SKM-1 (cell line): ENCODE measurements around the gene PKN3.

Source experiments
- DNase-seq: peaks from one replicate; lab custom pipeline; 2025; ENCODE audit not compliant: unreplicated experiment; lab: John Stamatoyannopoulos, UW

The PKN3 gene

GRCh38 chr9:128733256-128733655 lies 31.0 kb downstream of the PKN3 start:
- DNase-seq, result peak; percentile 36

GRCh38 chr9:128735373-128735772 lies 33.1 kb downstream of the PKN3 start:
- no peak for DNase-seq

GRCh38 chr9:128742401-128742800 lies 40.1 kb downstream of the PKN3 start:
- DNase-seq, result no peak

GRCh38 chr9:128743421-128743820 lies 41.1 kb downstream of the PKN3 start:
- DNase-seq, result no peak

GRCh38 chr9:128747241-128747640 lies 44.9 kb downstream of the PKN3 start:
- DNase-seq, result no peak

- no peak for DNase-seq
These were observed 48.8 kb downstream of the PKN3 start for GRCh38 chr9:128750926-128751595.

GRCh38 chr9:128753627-128754026 lies 51.3 kb downstream of the PKN3 start:
- no peak for DNase-seq

- DNase-seq, result no peak
These were observed 55.3 kb downstream of the PKN3 start for GRCh38 chr9:128757602-128758001.

- no peak for DNase-seq
These were observed 60.6 kb downstream of the PKN3 start for GRCh38 chr9:128762671-128763449.

GRCh38 chr9:128764361-128764760 lies 62.1 kb downstream of the PKN3 start:
- DNase-seq, result no peak

- no peak for DNase-seq
These were observed 63.2 kb downstream of the PKN3 start for GRCh38 chr9:128765499-128765898.

- DNase-seq, result no peak
These were observed 66.3 kb downstream of the PKN3 start for GRCh38 chr9:128768606-128769005.
